ENCODE results near the gene UBE2E2.

- TF ChIP-seq CTCF (conservative IDR thresholded peaks at IDR 0.05; ENCODE audit: low read length) (no peak), EZH2phosphoT487 (IDR thresholded peaks at IDR 0.05; ENCODE audit: borderline replicate concordance, low read depth, low read length) (no peak)
These were observed 117.8 kb downstream of the UBE2E2 start for GRCh38 chr3:23320586-23321570.

Measured in OCI-LY7 (cell line).